22Rv1 (cell line): ENCODE measurements around the gene ERVMER34-1.

Experiments used
- CTCF ChIP-seq: fragments of 450-650 bp; IDR thresholded peaks from 2 replicates; pipeline ENCODE4 v1.5.1; 2017; ENCODE audit warnings: mild to moderate bottlenecking
- ZFX ChIP-seq: fragments of 450-650 bp; IDR thresholded peaks from 2 replicates; pipeline ENCODE4 v1.6.1; 2017; ENCODE audit warnings: antibody characterized with exemption, borderline replicate concordance

DNA sequence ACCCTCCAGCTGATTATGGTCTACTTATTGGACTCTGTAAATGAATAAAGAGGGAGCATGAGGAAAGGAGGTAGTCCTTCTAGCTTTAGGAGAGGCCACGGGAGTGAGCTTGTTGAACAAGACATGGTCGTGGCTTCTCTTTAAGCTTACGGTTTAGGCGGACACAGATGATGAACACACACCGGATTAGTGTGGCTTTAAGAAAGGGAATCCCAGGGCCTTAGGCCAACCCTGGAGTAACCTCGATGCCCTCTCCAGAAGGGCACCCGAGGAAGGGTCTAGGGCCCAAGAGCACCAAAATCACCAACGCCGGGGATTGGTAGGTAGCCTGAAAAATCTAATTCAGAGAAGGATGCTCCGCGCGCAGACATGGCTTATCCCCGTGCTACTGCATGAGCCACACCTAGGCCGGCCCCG lies 39.4 kb downstream of the ERVMER34-1 start:
- TF ChIP-seq CTCF (no peak), ZFX (no peak)
